ENCODE data around the gene ALKBH4.

DNA sequence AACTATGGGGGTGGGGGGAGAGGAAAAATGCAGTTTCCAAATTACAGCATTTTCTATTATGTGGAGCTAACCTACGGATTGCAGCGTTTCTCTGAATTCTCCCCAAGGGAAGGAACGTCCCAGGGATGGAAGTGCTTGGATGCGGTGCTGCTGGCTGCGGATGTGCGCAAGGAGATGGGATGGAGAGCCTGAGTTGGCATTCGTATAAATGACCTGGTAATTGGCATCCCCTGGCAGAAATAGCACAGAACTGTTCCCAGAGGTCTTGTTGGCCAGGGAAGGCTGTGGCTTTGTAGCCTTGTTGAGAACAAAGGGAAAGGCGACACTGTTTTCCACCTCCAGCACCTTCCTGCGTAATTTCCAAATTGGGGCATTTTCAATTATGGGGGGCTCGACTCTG, 28.5 kb downstream of the ALKBH4 start:
- TF ChIP-seq MAFK (IDR thresholded peaks at IDR 0.05; ENCODE audit: low read depth, low read length) (no peak), POLR2A (IDR thresholded peaks at IDR 0.05; ENCODE audit: low read depth, low read length) (no peak), RAD21 (IDR thresholded peaks at IDR 0.05; ENCODE audit: low read length) (no peak)
- TF ChIP-seq, protein P1, sequence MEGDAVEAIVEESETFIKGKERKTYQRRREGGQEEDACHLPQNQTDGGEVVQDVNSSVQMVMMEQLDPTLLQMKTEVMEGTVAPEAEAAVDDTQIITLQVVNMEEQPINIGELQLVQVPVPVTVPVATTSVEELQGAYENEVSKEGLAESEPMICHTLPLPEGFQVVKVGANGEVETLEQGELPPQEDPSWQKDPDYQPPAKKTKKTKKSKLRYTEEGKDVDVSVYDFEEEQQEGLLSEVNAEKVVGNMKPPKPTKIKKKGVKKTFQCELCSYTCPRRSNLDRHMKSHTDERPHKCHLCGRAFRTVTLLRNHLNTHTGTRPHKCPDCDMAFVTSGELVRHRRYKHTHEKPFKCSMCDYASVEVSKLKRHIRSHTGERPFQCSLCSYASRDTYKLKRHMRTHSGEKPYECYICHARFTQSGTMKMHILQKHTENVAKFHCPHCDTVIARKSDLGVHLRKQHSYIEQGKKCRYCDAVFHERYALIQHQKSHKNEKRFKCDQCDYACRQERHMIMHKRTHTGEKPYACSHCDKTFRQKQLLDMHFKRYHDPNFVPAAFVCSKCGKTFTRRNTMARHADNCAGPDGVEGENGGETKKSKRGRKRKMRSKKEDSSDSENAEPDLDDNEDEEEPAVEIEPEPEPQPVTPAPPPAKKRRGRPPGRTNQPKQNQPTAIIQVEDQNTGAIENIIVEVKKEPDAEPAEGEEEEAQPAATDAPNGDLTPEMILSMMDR (conservative IDR thresholded peaks at IDR 0.05; ENCODE audit: low read depth, low read length) = no peak
